Ovary (tissue), 9 donors: ENCODE measurements around the gene SAXO2. TPM values are rescaled to one million over a fixed set of nuclear protein-coding genes. Genes with fewer than 3 reads are reported as not detected.
"Not testable (repeated sequence)": the region's sequence is repeated elsewhere in the genome, so short reads cannot be mapped to it uniquely, and the experiment has no call there.

Source experiments
- DNase-seq, 5 donors: peaks; one replicate each; pipeline ENCODE4 v3.0.0-alpha.2; 2019 to 2020
- H3K27ac ChIP-seq, 2 donors: fragments of 200-600 bp; one replicate each; pipeline versions ENCODE4 v1.5.1 to v1.8.0; 2019 to 2022
- H3K27me3 ChIP-seq: fragments of 200-600 bp; one replicate; pipeline ENCODE4 v1.8.0; 2022
- H3K36me3 ChIP-seq: fragments of 200-600 bp; sonication (generic); one replicate; pipeline ENCODE4 v1.5.1; 2019
- H3K4me1 ChIP-seq: one replicate; pipeline ENCODE4 v1.8.1; 2013; ENCODE audit warnings: mild to moderate bottlenecking, moderate library complexity; ENCODE audit not compliant: insufficient read depth
- H3K4me3 ChIP-seq: fragments of 200-600 bp; sonication (generic); one replicate; pipeline ENCODE4 v1.5.1; 2017
- H3K9me3 ChIP-seq, 2 donors: fragments of 200-600 bp in 1 of 2; sonication (generic) in 1 of 2; one replicate each; pipeline versions ENCODE4 v1.5.1 to v1.8.1; 2013 to 2019; ENCODE audit warnings: mild to moderate bottlenecking in 1 of 2, moderate library complexity in 1 of 2
- EP300 ChIP-seq: sonication (generic); formaldehyde crosslinking; IDR thresholded peaks from one replicate; pipeline ENCODE4 v1.6.1; 2017; ENCODE audit warnings: antibody characterized with exemption
- POLR2A ChIP-seq: fragments of 450-650 bp; IDR thresholded peaks from one replicate; pipeline ENCODE4 v1.6.1; 2017; ENCODE audit warnings: antibody characterized with exemption, mild to moderate bottlenecking, moderate library complexity
- WGBS, 3 donors: extraction: QIAGEN DNeasy Blood & Tissue Kit in 1 of 3; methylation state at CpG; one replicate each; pipeline versions ENCODE4 v1.1.5 to v1.1.7; 2013 to 2017; 5-methylcytosine and 5-hydroxymethylcytosine counted together
- intact Hi-C, 4 donors: fragments of 100-400 bp; cut with DNase I; formaldehyde crosslinking; loops; one replicate each; pipeline versions ENCODE4 v1.11.0 to v1.15.1; 2022 to 2023
- polyA plus RNA-seq, 2 donors: library from polyadenylated mRNA; stranded (reverse); fragments of 200-250 nt in 1 of 2; fragments of 350-450 nt in 1 of 2; fragmentation: Illumina TruSeq in 1 of 2; extraction: RNeasy Lipid Tissue Mini Kit (QIAGEN cat#74804) in 1 of 2; gene quantifications; one replicate each; pipeline ENCODE4 v1.2.3, GENCODE V29; 2013 to 2014
- total RNA-seq, 7 donors: library from RNA; depleted of rRNA in 2 of 7; stranded (reverse); fragments of >200 nt in 2 of 7; fragmentation: NEBNext Ultra II Directional in 3 of 7; extraction: Animal tissue kit (Norgen Biotek cat#: 25700) in 3 of 7; gene quantifications; one replicate each; pipeline versions ENCODE4 v1.1.0 to v1.2.4, GENCODE V29; 2016 to 2023
- TF ChIP-seq, protein P1 (sequence below), 3 donors: fragments of 450-650 bp in 2 of 3; fragments of 200-600 bp in 1 of 3; IDR thresholded peaks; one replicate each; pipeline versions ENCODE4 v1.5.1 to v1.8.0; 2016 to 2022; ENCODE audit warnings: antibody characterized with exemption in 3 of 3, mild to moderate bottlenecking in 1 of 3
- donor health status: DM: no; HTN: no; CAD: no; lungs with moderate emphysema.
- donor health status: DM: no; HTN: no; CAD: no.
- donor health status: Bipolar disorder and iron deficiency.
- donor health status: DM: yes; HTN: yes; CAD: no.
- donor health status: DM: no; HTN: no; CAD: no.
- donor health status: DM: yes; HTN: yes; CAD: no.

SAXO2 gene
- total and polyA plus RNA-seq, 9 donors = 0.55 to 38.4 (median 4.2) TPM

DNA sequence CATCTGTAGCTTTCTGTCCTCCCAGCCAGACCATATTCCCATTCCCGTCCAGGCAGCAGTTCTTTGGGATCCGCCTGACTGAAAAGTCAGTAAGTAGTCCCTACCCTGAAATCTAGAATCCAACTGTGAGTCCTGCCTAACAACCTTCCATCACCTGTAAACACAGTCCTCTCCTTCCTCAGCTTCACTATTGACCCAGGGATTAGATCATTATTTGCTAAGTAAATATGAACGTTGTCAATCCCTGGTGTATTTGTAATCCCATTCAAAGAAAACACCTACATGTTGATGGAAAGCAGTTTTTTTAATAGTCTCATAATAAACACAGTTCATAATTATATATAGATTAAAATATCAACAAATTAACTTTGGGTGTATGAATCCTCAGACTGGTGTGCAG lies 732 bp downstream of the SAXO2 start:
- Histone ChIP-seq H3K9me3 (no peaks in the 10 kb centered on the region), H3K4me3 (peak overlapping the region; percentile 84), H3K4me1 (peaks cover 1% of the 10 kb centered on the region), H3K36me3 (no peaks in the 10 kb centered on the region), H3K27ac (no peak overlapping the region), H3K27me3 (no peaks in the 10 kb centered on the region)
- DNase-seq = no peak
- whole genome bisulfite sequencing, 3 donors = 13 to 21% (median 20%) methylated on average over 3 of the region's 3 CpGs
- TF ChIP-seq EP300 = no peak
- TF ChIP-seq, protein P1, sequence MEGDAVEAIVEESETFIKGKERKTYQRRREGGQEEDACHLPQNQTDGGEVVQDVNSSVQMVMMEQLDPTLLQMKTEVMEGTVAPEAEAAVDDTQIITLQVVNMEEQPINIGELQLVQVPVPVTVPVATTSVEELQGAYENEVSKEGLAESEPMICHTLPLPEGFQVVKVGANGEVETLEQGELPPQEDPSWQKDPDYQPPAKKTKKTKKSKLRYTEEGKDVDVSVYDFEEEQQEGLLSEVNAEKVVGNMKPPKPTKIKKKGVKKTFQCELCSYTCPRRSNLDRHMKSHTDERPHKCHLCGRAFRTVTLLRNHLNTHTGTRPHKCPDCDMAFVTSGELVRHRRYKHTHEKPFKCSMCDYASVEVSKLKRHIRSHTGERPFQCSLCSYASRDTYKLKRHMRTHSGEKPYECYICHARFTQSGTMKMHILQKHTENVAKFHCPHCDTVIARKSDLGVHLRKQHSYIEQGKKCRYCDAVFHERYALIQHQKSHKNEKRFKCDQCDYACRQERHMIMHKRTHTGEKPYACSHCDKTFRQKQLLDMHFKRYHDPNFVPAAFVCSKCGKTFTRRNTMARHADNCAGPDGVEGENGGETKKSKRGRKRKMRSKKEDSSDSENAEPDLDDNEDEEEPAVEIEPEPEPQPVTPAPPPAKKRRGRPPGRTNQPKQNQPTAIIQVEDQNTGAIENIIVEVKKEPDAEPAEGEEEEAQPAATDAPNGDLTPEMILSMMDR (IDR thresholded peaks at IDR 0.05) = no peak
- no peak for TF ChIP-seq POLR2A
- intact Hi-C loops = no loop called here

DNA sequence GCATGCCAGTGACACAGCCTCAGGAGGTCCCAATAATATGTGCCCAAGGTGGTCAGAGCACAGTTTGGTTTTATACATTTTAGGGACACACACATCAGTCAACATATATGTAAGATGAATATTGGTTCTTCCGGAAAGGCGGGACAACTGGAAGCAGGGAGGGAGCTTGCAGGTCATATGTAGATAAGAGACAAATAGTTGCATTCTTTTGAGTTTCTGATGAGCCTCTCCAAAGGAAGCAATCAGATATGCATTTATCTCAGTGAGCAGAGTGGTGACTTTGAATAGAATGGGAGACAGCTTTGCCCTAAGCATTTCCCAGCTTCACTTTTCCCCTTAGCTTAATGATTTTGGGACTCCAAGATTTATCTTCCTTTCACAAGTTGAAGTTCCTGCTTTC lies 4.5 kb downstream of the SAXO2 start:
- H3K4me3 ChIP-seq, H3K9me3 ChIP-seq, intact Hi-C loops, H3K27me3 ChIP-seq, DNase-seq, H3K36me3 ChIP-seq, H3K27ac ChIP-seq, H3K4me1 ChIP-seq: not testable (repeated sequence)
- WGBS, 3 donors = 54 to 62% (median 61%) methylated on average over 2 of the region's 2 CpGs

DNA sequence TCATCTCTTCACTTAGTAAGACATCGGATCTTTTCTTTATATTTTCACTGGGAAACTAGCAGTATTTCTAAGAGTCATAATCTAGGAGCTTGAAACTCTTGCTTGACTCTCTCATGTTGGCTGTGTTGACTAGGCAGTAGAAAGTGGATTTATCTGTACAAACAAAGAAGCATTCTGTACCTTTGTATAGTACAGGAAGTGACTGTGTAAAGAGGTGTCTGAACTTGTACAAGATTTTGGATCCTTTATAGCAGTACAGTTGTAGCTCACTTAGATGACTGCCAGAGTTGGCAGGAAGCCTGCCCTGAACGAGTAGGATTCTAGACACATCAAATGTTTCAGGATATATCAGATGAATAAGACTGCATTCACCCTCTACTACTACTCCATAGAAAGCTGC lies 5.8 kb downstream of the SAXO2 start:
- H3K4me1 ChIP-seq, H3K27me3 ChIP-seq, intact Hi-C loops, H3K27ac ChIP-seq, DNase-seq, H3K4me3 ChIP-seq, H3K36me3 ChIP-seq, H3K9me3 ChIP-seq: not testable (repeated sequence)
- WGBS, 3 donors = 5 to 56% (median 14%) methylated on average over 2 of the region's 2 CpGs

DNA sequence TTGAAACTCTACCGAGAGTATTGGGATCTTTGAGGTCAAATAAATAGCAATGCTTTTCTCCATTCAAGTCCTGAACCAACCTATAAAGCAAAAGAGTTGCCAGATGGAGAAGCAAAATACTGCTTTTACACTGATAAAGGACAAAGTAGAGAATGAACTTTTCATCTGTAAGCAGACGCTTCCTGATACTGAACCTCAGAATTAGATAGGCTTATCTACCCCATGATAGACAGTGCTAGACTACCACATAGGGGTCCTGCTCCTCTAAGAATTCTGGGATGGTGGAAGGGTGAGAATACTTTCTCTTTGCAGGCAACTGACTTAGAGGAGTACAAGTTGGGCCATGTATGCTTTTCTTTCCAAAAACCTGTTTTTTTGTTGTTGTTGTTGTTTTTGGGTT lies 9.5 kb downstream of the SAXO2 start:
- no peak overlapping the region for H3K4me3 ChIP-seq
- intact Hi-C loops = no loop called here
- H3K27me3 ChIP-seq = peaks cover 1% of the 10 kb centered on the region
- no peak for DNase-seq
- 62 to 76% (median 74%) methylated on average over 2 of the region's 2 CpGs for WGBS, 3 donors
- TF ChIP-seq POLR2A (no peak), EP300 (no peak)
- TF ChIP-seq, protein P1 (IDR thresholded peaks at IDR 0.05) = no peak
- no peaks in the 10 kb centered on the region for H3K9me3 ChIP-seq
- no peaks in the 10 kb centered on the region for H3K4me1 ChIP-seq
- H3K36me3 ChIP-seq = no peaks in the 10 kb centered on the region
- no peak overlapping the region for H3K27ac ChIP-seq

DNA sequence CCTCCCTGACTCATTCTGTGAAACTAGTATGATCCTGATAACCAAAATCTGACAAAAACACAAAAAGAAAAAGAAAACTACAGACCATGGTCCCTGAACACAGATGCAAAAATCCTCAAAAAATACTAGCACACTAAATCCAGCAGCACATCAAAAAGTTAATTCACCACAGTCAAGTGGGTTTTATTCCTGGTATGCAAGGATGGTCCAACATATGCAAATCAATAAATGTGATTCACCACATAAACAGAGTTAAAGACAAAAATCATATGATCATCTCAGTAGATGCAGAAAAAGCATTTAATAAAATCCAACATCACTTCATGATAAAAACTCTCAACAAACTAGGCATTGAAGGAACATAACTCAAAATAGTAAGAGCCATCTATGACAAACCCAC lies 12.8 kb downstream of the SAXO2 start:
- TF ChIP-seq, protein P1 (IDR thresholded peaks at IDR 0.05) = no peak
- TF ChIP-seq POLR2A = no peak
- TF ChIP-seq EP300 = no peak
- H3K4me3 ChIP-seq = no peak overlapping the region

DNA sequence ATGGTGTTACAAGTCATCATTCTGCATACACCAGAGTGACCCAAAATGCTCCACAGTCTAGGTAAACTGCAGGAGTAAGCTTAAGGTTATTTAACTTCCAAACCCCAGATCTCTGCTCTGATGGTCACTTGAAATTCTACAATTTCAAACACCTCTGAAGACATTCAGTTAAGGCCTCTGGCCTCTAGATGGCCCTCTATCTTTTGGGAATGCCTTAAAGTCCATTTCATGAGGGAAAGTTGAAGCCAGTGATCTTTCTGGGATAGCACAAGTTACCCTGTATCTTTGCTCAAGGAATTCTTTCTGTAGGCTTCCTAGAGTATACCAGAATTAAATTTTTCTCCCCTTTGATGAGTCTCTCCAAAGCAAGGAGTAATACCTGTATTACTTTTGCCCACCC lies 18.7 kb downstream of the SAXO2 start:
- not testable (repeated sequence) for DNase-seq

More for the DNA sequence above, 12.8 kb downstream of the SAXO2 start:
- intact Hi-C loops = no loop called here
- no peak for DNase-seq
- Histone ChIP-seq H3K27me3 (peaks cover 3% of the 10 kb centered on the region), H3K9me3 (no peaks in the 10 kb centered on the region), H3K4me1 (no peaks in the 10 kb centered on the region), H3K27ac (no peak overlapping the region), H3K36me3 (no peaks in the 10 kb centered on the region)

DNA sequence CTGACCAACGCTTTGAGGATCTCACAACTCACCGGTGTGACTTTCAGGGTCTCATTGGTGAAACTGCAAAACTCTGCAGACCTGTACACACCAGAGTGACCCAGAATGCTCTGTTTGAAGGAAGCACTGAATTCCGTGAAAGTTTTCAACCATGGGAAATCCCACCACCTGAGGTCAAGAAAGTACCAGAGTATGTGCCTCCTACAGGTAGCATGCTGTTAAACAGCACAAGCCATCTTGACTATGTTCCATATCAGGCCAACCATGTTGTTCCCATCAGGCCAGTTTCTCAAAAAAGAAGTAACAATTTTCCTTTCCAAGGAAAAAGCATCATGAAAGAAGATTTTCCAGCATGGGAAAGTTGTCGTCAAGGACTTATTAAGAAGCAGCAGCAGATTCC lies 19.8 kb downstream of the SAXO2 start:
- H3K4me3 ChIP-seq, DNase-seq, intact Hi-C loops, H3K27ac ChIP-seq, H3K9me3 ChIP-seq, H3K4me1 ChIP-seq, H3K36me3 ChIP-seq, H3K27me3 ChIP-seq: not testable (repeated sequence)
- 81 to 88% (median 85%) methylated on average over 4 of the region's 4 CpGs for WGBS, 3 donors

More for the DNA sequence above, 18.7 kb downstream of the SAXO2 start:
- intact Hi-C loops, H3K4me3 ChIP-seq, H3K27me3 ChIP-seq, H3K36me3 ChIP-seq, H3K9me3 ChIP-seq, H3K27ac ChIP-seq, H3K4me1 ChIP-seq: not testable (repeated sequence)

DNA sequence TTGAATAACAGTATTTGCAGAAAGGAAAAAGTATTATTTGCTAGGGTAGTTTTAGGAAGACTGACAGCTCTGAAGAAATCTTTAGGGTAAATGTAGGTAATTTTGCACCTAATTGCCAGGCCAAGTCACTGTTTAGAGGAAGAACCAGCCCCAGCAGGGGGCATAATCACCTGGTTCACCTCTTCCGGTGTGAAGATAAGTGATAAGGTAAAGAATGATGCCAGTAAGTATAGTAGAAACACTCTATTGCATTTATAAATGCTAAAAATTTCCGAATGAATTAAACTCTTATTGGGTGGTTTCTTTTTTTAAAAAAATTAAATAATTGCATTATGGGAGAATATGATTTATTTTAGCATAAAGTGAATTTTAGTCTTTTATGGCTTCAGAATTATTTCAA lies 21.8 kb downstream of the SAXO2 start:
- H3K27ac ChIP-seq, H3K9me3 ChIP-seq, DNase-seq, H3K27me3 ChIP-seq, H3K36me3 ChIP-seq, H3K4me1 ChIP-seq, intact Hi-C loops, H3K4me3 ChIP-seq: not testable (repeated sequence)
- 84 to 96% (median 92%) methylated on average over 1 to 2 of the region's 2 CpGs for WGBS, 3 donors

DNA sequence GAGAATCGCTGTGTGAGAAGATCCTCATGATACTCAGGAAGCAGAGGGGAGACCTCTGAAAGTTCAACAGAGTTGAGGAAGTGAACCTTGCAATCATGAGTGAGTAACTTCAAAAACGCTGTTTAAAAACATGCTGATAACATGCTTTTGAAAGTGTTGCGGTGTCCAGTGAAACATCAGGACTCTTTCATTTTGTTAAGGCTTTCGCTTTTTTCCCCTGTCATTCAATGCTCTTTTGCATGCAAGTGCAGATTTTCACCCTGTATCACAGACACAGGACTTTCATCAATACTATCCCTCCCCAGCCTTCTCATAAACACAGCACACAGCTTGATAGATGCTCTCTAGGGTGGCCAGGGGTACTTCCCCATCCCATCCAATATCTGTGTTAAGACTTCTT lies 23.9 kb downstream of the SAXO2 start:
- H3K27me3 ChIP-seq, H3K9me3 ChIP-seq, H3K27ac ChIP-seq, DNase-seq, intact Hi-C loops, H3K36me3 ChIP-seq, H3K4me1 ChIP-seq, H3K4me3 ChIP-seq: not testable (repeated sequence)
- 20 to 50% (median 21%) methylated on average over 4 of the region's 4 CpGs for WGBS, 3 donors
